GM19043 (cell line): ENCODE results near the gene ACAP3.
"Not testable (repeated sequence)": the region's sequence is repeated elsewhere in the genome, so short reads cannot be mapped to it uniquely, and the experiment has no call there.

Experiments
- ATAC-seq: cut with Tn5 transposase; IDR thresholded peaks from one replicate; pipeline ENCODE4 v1.9.1; 2021; ENCODE audit warnings: low read depth; ENCODE audit not compliant: unreplicated experiment

The ACAP3 gene

GRCh38 chr1:1248009-1248913 lies 59.5 kb downstream of the ACAP3 start:
- ATAC-seq: not testable (repeated sequence)

- ATAC-seq: no peak
Observed at GRCh38 chr1:1247341-1247913, 60.3 kb downstream of the ACAP3 start.

- ATAC-seq: no peak
Observed at GRCh38 chr1:1246577-1247340, 61.0 kb downstream of the ACAP3 start, which contains the start of gene C1QTNF12. Gene C1QTNF12 (minus strand): TSS chr1:1246722. CDS start chr1:1246690, 32 bp downstream.

GRCh38 chr1:1245817-1246576 lies 61.7 kb downstream of the ACAP3 start:
- no peak for ATAC-seq

GRCh38 chr1:1245178-1245816 lies 62.4 kb downstream of the ACAP3 start:
- ATAC-seq: no peak

GRCh38 chr1:1244192-1244811 lies 63.4 kb downstream of the ACAP3 start:
- no peak for ATAC-seq

GRCh38 chr1:1243807-1244191 lies 63.9 kb downstream of the ACAP3 start:
- ATAC-seq: no peak

GRCh38 chr1:1243266-1243660 lies 64.5 kb downstream of the ACAP3 start:
- no peak for ATAC-seq

GRCh38 chr1:1242461-1243265 lies 65.1 kb downstream of the ACAP3 start:
- no peak for ATAC-seq
